HepG2 (cell line): ENCODE data around the gene PLA2G4C.

ENCODE experiments used
- RNF2 ChIP-seq: fragments of 450-650 bp; conservative IDR thresholded peaks from 2 replicates; pipeline ENCODE4 v1.6.1; 2016; ENCODE audit warnings: low read depth
- ZHX2 ChIP-seq, 2 experiments: sonication (generic) in 1 of 2; formaldehyde crosslinking in 1 of 2; IDR thresholded peaks; 2 replicates each; pipeline versions ENCODE4 v1.6.1 to v1.9.0; 2014 to 2022; ENCODE audit warnings: antibody characterized with exemption in 1 of 2, borderline replicate concordance in 1 of 2, inconsistent platforms in 1 of 2, low read depth in 1 of 2, missing genetic modification reagents in 1 of 2

GRCh38 chr19:48118131-48118517 is 7.5 kb upstream of the PLA2G4C start:
- TF ChIP-seq ZHX2 (IDR thresholded peaks at IDR 0.05; ENCODE audit: low read depth) (no peak), ZHX2 (CRISPR knock-in tag; IDR thresholded peaks at IDR 0.05; ENCODE audit: borderline replicate concordance) (no peak), RNF2 (no peak)
